Muscle layer of duodenum (tissue), 2 donors: Measurements from ENCODE around the gene SKP1.
A peak's percentile ranks its signal among the peaks of the same experiment; 100 is the strongest.

ENCODE experiments used
- H3K27ac ChIP-seq: one replicate; pipeline ENCODE4 v1.7.0; 2013; ENCODE audit warnings: mild to moderate bottlenecking, low read length
- H3K27me3 ChIP-seq: one replicate; pipeline ENCODE4 v1.7.0; 2013; ENCODE audit warnings: low read depth, mild to moderate bottlenecking, control low read depth, low read length
- H3K36me3 ChIP-seq, 2 donors: one replicate each; pipeline ENCODE4 v1.7.0; 2013; ENCODE audit warnings: low read length in 2 of 2, control low read depth in 1 of 2, mild to moderate bottlenecking in 1 of 2; ENCODE audit not compliant: insufficient read depth in 2 of 2, control insufficient read depth in 1 of 2
- H3K4me1 ChIP-seq, 2 donors: one replicate each; pipeline ENCODE4 v1.7.0; 2013; ENCODE audit warnings: low read length in 2 of 2, mild to moderate bottlenecking in 2 of 2, control low read depth in 1 of 2, moderate library complexity in 1 of 2; ENCODE audit not compliant: insufficient read depth in 2 of 2, control insufficient read depth in 1 of 2
- H3K4me3 ChIP-seq, 2 donors: one replicate each; pipeline ENCODE4 v1.7.0; 2013; ENCODE audit warnings: low read length in 2 of 2, low read depth in 1 of 2, mild to moderate bottlenecking in 1 of 2
- H3K9me3 ChIP-seq, 2 donors: one replicate each; pipeline ENCODE4 v1.7.0; 2013; ENCODE audit warnings: low read length in 2 of 2, control low read depth in 1 of 2, mild to moderate bottlenecking in 1 of 2; ENCODE audit not compliant: control insufficient read depth in 1 of 2
- donor health status: healthy.

SKP1 gene

GRCh38 chr5:134206627-134207160, 29.9 kb upstream of the SKP1 start:
- no peaks in the 10 kb centered on the region for H3K27me3 ChIP-seq
- H3K4me3 ChIP-seq = no peak overlapping the region

GRCh38 chr5:134204575-134204974, 27.8 kb upstream of the SKP1 start:
- Histone ChIP-seq H3K27ac (no peak overlapping the region), H3K4me1 (peaks cover 0 to 27% of the 10 kb centered on the region in 2 donors), H3K4me3 (no peak overlapping the region), H3K27me3 (no peaks in the 10 kb centered on the region), H3K36me3 (peaks cover 29 to 41% of the 10 kb centered on the region in 2 donors), H3K9me3 (no peaks in the 10 kb centered on the region)

More at GRCh38 chr5:134206627-134207160, 29.9 kb upstream of the SKP1 start:
- no peak overlapping the region for H3K27ac ChIP-seq
- H3K4me1 ChIP-seq = peaks cover 0 to 48% of the 10 kb centered on the region in 2 donors
- H3K36me3 ChIP-seq = peaks cover 8 to 21% of the 10 kb centered on the region in 2 donors
- no peaks in the 10 kb centered on the region for H3K9me3 ChIP-seq

GRCh38 chr5:134203630-134204029, 26.9 kb upstream of the SKP1 start:
- Histone ChIP-seq H3K27me3 (no peaks in the 10 kb centered on the region), H3K9me3 (no peaks in the 10 kb centered on the region), H3K36me3 (peaks cover 38 to 51% of the 10 kb centered on the region in 2 donors)

GRCh38 chr5:134195666-134196065, 18.9 kb upstream of the SKP1 start:
- Histone ChIP-seq H3K27me3 (no peaks in the 10 kb centered on the region), H3K36me3 (peaks cover 33 to 43% of the 10 kb centered on the region in 2 donors), H3K27ac (no peak overlapping the region), H3K4me3 (no peak overlapping the region), H3K9me3 (no peaks in the 10 kb centered on the region), H3K4me1 (no peaks in the 10 kb centered on the region)

More at GRCh38 chr5:134203630-134204029, 26.9 kb upstream of the SKP1 start:
- Histone ChIP-seq H3K27ac (no peak overlapping the region), H3K4me3 (no peak overlapping the region), H3K4me1 (peaks cover 0 to 17% of the 10 kb centered on the region in 2 donors)

GRCh38 chr5:134189031-134189430, 12.3 kb upstream of the SKP1 start:
- H3K36me3 ChIP-seq = no peaks in the 10 kb centered on the region

GRCh38 chr5:134188092-134188491, 11.3 kb upstream of the SKP1 start:
- Histone ChIP-seq H3K27ac (no peak overlapping the region), H3K36me3 (no peaks in the 10 kb centered on the region), H3K9me3 (no peaks in the 10 kb centered on the region), H3K4me3 (no peak overlapping the region), H3K4me1 (no peaks in the 10 kb centered on the region), H3K27me3 (no peaks in the 10 kb centered on the region)

More at GRCh38 chr5:134189031-134189430, 12.3 kb upstream of the SKP1 start:
- H3K4me3 ChIP-seq = no peak overlapping the region
- H3K4me1 ChIP-seq = no peaks in the 10 kb centered on the region
- no peak overlapping the region for H3K27ac ChIP-seq
- no peaks in the 10 kb centered on the region for H3K9me3 ChIP-seq
- H3K27me3 ChIP-seq = no peaks in the 10 kb centered on the region

- H3K4me3 ChIP-seq = no peak overlapping the region
- H3K27me3 ChIP-seq = no peaks in the 10 kb centered on the region
- no peak overlapping the region for H3K27ac ChIP-seq
- no peaks in the 10 kb centered on the region for H3K36me3 ChIP-seq
- H3K4me1 ChIP-seq = no peaks in the 10 kb centered on the region
- no peaks in the 10 kb centered on the region for H3K9me3 ChIP-seq
Measured at GRCh38 chr5:134184155-134185135, 7.7 kb upstream of the SKP1 start.

GRCh38 chr5:134183481-134183880, 6.7 kb upstream of the SKP1 start:
- H3K36me3 ChIP-seq = no peaks in the 10 kb centered on the region
- no peak overlapping the region for H3K4me3 ChIP-seq
- H3K27me3 ChIP-seq = no peaks in the 10 kb centered on the region
- no peaks in the 10 kb centered on the region for H3K9me3 ChIP-seq
- H3K4me1 ChIP-seq = no peaks in the 10 kb centered on the region
- H3K27ac ChIP-seq = no peak overlapping the region

- Histone ChIP-seq H3K36me3 (peaks cover 0 to 8% of the 10 kb centered on the region in 2 donors), H3K27ac (peak overlapping the region; percentile 94), H3K27me3 (no peaks in the 10 kb centered on the region), H3K4me3 (peak overlapping the region; percentile 92 to 95), H3K9me3 (no peaks in the 10 kb centered on the region), H3K4me1 (peaks cover 6 to 31% of the 10 kb centered on the region in 2 donors)
Measured at GRCh38 chr5:134178096-134178419, 1.3 kb upstream of the SKP1 start.

- H3K4me3 ChIP-seq = peak overlapping the region; percentile 92 to 95
- H3K27ac ChIP-seq = peak overlapping the region; percentile 94
- peaks cover 0 to 10% of the 10 kb centered on the region in 2 donors for H3K36me3 ChIP-seq
- H3K27me3 ChIP-seq = no peaks in the 10 kb centered on the region
- H3K4me1 ChIP-seq = peaks cover 6 to 31% of the 10 kb centered on the region in 2 donors
- H3K9me3 ChIP-seq = no peaks in the 10 kb centered on the region
Measured at GRCh38 chr5:134177369-134178095, 782 bp upstream of the SKP1 start.

GRCh38 chr5:134175921-134176510, 734 bp downstream of the SKP1 start:
- H3K27me3 ChIP-seq = no peaks in the 10 kb centered on the region
- H3K27ac ChIP-seq = peak overlapping the region; percentile 94
- peak overlapping the region; percentile 92 to 95 for H3K4me3 ChIP-seq
- H3K9me3 ChIP-seq = no peaks in the 10 kb centered on the region
- peaks cover 6 to 31% of the 10 kb centered on the region in 2 donors for H3K4me1 ChIP-seq
- peaks cover 2 to 25% of the 10 kb centered on the region in 2 donors for H3K36me3 ChIP-seq
